K562 (cell line): ENCODE measurements around the gene ECM2.

Experiments used
- CREB1 ChIP-seq, 2 experiments: sonication (generic) in 1 of 2; formaldehyde crosslinking in 1 of 2; IDR thresholded peaks; 2 replicates each; pipeline versions ENCODE4 v1.6.1 to v1.8.0; 2012 to 2022; ENCODE audit warnings: inconsistent platforms in 1 of 2, mild to moderate bottlenecking in 1 of 2, missing genetic modification reagents in 1 of 2, moderate library complexity in 1 of 2
- GABPB1 ChIP-seq: sonication (generic); formaldehyde crosslinking; IDR thresholded peaks from 2 replicates; pipeline ENCODE4 v1.8.0; 2022; ENCODE audit warnings: mild to moderate bottlenecking, missing genetic modification reagents

DNA sequence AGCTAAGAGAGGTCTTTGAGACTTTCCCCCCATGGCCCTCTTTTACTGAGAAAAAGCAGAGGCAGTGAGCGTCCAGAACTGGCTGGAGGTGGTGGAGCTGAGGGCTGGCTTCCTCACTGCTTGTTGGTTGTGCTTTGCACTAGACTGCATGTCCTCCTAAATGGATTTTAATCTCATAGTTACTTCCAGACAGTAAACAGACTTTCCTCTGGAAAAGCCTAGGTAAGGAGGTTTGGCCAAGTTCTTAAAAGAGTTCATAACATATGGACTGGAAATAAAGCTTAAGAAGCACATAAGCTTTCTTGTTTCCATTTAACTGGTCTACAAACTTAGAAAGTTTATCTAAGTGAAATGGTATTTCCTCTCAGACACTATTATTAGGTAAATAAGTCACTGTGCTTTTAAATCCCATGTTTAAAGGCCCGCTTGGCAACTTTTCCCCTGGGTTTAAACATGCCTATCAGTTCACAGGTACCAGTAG lies 55.5 kb downstream of the ECM2 start:
- TF ChIP-seq GABPB1 (CRISPR knock-in tag): no peak
- TF ChIP-seq CREB1 (IDR thresholded peaks at IDR 0.05): no peak
- no peak for TF ChIP-seq CREB1 (CRISPR knock-in tag; IDR thresholded peaks at IDR 0.05)
